ENCODE data around the gene DNAJB11. TPM values are rescaled to one million over a fixed set of nuclear protein-coding genes. Genes with fewer than 3 reads are reported as not detected.

DNAJB11 gene
- total and polyA plus RNA-seq, 3 donors from 2014 or later, result 39.3 to 60.2 (median 58.5) TPM

DNA sequence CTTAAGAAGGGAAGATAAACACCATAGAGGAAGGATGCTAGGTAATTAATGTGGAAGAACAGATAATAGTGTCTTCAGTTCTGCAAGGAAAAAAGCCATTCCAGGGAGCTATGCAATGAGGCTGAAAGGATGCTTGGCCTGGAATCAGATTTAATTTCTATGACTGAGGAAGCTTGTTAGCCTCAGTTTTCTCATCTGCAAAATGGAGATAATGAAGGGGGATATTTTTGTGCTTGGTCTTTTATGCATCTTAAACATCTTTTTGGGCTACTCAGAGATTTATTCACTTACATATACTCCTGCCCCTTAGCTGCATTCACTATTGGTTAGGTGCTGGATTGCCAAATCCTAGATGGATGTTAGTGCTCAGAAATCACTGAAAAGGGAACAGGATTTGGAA lies 16.7 kb downstream of the DNAJB11 start:
- no peaks in the 10 kb centered on the region for H3K4me1 ChIP-seq
- DNase-seq, result no peak
- intact Hi-C loops (cut with DNase I; ENCODE audit: low total_unique reads), result no loop called here
- H3K36me3 ChIP-seq (ENCODE audit: low read depth, missing control alignments), result no peaks in the 10 kb centered on the region
- TF ChIP-seq, protein P1, sequence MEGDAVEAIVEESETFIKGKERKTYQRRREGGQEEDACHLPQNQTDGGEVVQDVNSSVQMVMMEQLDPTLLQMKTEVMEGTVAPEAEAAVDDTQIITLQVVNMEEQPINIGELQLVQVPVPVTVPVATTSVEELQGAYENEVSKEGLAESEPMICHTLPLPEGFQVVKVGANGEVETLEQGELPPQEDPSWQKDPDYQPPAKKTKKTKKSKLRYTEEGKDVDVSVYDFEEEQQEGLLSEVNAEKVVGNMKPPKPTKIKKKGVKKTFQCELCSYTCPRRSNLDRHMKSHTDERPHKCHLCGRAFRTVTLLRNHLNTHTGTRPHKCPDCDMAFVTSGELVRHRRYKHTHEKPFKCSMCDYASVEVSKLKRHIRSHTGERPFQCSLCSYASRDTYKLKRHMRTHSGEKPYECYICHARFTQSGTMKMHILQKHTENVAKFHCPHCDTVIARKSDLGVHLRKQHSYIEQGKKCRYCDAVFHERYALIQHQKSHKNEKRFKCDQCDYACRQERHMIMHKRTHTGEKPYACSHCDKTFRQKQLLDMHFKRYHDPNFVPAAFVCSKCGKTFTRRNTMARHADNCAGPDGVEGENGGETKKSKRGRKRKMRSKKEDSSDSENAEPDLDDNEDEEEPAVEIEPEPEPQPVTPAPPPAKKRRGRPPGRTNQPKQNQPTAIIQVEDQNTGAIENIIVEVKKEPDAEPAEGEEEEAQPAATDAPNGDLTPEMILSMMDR (IDR thresholded peaks at IDR 0.05), result no peak
- TF ChIP-seq POLR2A (IDR thresholded peaks at IDR 0.05), result no peak
- H3K27me3 ChIP-seq, result no peaks in the 10 kb centered on the region
- H3K4me3 ChIP-seq, result no peak overlapping the region
- no peaks in the 10 kb centered on the region for H3K9me3 ChIP-seq
- no peak overlapping the region for H3K27ac ChIP-seq

DNA sequence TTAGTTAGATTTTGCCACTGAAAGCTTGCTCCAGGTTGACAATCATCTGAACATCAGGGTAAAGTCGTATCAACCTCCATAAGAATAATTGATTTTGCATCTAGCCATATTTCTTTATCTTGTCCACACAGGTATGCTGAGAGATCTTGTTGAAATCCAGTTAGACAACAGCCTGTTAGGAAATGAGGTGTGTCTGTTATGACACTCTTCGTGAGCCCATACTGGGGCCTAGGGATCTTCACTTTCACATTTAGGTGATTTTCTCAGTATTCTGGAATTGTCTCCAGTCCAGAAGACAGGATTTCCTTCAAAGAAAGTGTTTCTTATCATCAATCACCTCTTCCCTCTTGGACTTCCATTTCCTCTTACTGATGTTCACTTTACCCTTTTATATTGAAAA lies 18.1 kb downstream of the DNAJB11 start:
- Histone ChIP-seq H3K4me1 (no peaks in the 10 kb centered on the region), H3K4me3 (no peak overlapping the region), H3K27me3 (no peaks in the 10 kb centered on the region), H3K9me3 (no peaks in the 10 kb centered on the region), H3K36me3 (ENCODE audit: low read depth, missing control alignments) (no peaks in the 10 kb centered on the region), H3K27ac (no peak overlapping the region)
- intact Hi-C loops (cut with DNase I; ENCODE audit: low total_unique reads), result no loop called here
- no peak for DNase-seq
- 82 to 85% methylated on average over 2 of the region's 2 CpGs for WGBS, 2 donors
- TF ChIP-seq, protein P1 (IDR thresholded peaks at IDR 0.05), result no peak
- no peak for TF ChIP-seq POLR2A (IDR thresholded peaks at IDR 0.05)

DNA sequence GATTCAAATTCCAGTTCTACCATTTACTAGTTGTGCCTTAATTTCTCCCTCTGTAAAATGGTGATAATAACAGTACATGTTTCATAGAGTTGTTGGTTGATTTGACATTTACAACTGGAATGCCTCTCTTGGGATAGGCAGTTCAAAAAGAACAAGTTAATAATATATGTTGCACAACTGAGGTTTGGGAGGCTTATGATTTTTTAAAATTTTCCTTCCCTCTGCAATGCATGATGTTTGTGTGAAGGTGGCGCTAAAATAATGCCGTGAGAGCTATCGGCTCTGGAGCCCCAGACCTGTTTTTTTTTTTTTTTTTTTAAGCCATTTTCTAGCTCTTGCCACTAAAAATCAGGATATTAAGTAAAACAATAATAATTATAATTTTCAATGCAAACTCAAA lies 18.6 kb downstream of the DNAJB11 start:
- Histone ChIP-seq H3K36me3 (ENCODE audit: low read depth, missing control alignments) (no peaks in the 10 kb centered on the region), H3K27me3 (no peaks in the 10 kb centered on the region), H3K4me1 (no peaks in the 10 kb centered on the region), H3K9me3 (no peaks in the 10 kb centered on the region), H3K4me3 (no peak overlapping the region), H3K27ac (no peak overlapping the region)
- intact Hi-C loops (cut with DNase I; ENCODE audit: low total_unique reads), result no loop called here
- DNase-seq, result no peak
- 50 to 51% methylated on average over 3 of the region's 3 CpGs for WGBS, 2 donors
- TF ChIP-seq, protein P1 (IDR thresholded peaks at IDR 0.05), result no peak

DNA sequence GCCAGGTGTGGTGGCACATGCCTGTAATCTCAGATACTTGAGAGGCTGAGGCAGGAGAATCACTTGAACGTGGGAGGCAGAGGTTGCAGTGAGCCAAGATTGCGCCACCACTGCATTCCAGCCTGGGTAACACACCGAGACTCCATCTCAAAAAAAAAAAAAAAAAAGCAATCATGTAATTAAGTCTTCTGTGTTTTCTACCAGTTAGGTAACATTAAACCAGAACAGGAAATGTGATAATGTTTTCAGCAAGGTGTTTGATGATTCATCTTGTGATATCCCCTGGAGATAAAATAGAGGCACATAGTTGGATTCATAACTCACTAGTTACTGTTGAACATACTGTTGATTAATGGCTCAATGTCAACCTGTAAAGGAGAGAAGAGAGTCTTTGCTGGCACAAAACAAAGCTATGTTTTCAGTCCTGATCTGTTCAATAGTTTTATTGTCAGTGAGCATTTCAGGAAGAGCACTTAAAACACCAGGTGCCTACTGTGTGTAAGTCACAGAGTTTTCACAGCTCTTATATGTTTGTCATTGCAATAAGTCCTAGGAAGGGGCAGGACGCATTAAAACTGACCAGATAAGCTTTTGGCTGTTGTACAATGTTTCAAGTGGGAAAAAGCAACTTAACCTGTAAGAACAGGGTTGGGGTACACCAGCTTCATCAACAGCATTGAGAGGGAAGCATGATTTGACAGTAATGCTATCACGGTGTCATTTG lies 19.5 kb downstream of the DNAJB11 start:
- DNase-seq, result no peak
- TF ChIP-seq POLR2A (IDR thresholded peaks at IDR 0.05), result no peak
- TF ChIP-seq, protein P1 (IDR thresholded peaks at IDR 0.05), result no peak
- no peaks in the 10 kb centered on the region for H3K9me3 ChIP-seq
- H3K4me1 ChIP-seq, result no peaks in the 10 kb centered on the region
- no peaks in the 10 kb centered on the region for H3K27me3 ChIP-seq
- 74 to 82% methylated on average over 5 of the region's 5 CpGs for WGBS, 2 donors
- intact Hi-C loops (cut with DNase I; ENCODE audit: low total_unique reads), result no loop called here
- H3K36me3 ChIP-seq (ENCODE audit: low read depth, missing control alignments), result no peaks in the 10 kb centered on the region
- H3K27ac ChIP-seq, result no peak overlapping the region
- no peak overlapping the region for H3K4me3 ChIP-seq
